Measurements from ENCODE around the gene PTX3.

Gene PTX3

GRCh38 chr3:157405457-157405856 lies 31.2 kb upstream of the PTX3 start:
- Histone ChIP-seq H3K4me1 (ENCODE audit: insufficient read depth, low read length, poor library complexity, severe bottlenecking) (no peaks in the 10 kb centered on the region), H3K4me2 (ENCODE audit: low read depth, low read length, poor library complexity, severe bottlenecking) (no peak overlapping the region), H3K9ac (ENCODE audit: low read depth, low read length, poor library complexity, severe bottlenecking) (no peak overlapping the region), H3K4me3 (ENCODE audit: low read length, poor library complexity, severe bottlenecking) (no peak overlapping the region), H2AFZ (ENCODE audit: low read length) (no peak overlapping the region), H3K79me2 (ENCODE audit: insufficient read depth, low read length) (no peaks in the 10 kb centered on the region), H3K9me2 (replicated peaks; ENCODE audit: low read depth, low read length) (no peaks in the 10 kb centered on the region), H3K36me3 (ENCODE audit: insufficient read depth, low read length) (no peaks in the 10 kb centered on the region), H3F3A (ENCODE audit: low read depth) (no peaks in the 10 kb centered on the region), H3K27me3 (ENCODE audit: insufficient read depth, low read length, poor library complexity, severe bottlenecking) (no peaks in the 10 kb centered on the region), H3K9me3 (ENCODE audit: insufficient read depth, low read depth, low read length) (no peaks in the 10 kb centered on the region), H4K20me1 (ENCODE audit: insufficient read depth, low read length, poor library complexity, severe bottlenecking) (no peaks in the 10 kb centered on the region)
- no peak for TF ChIP-seq EZH2phosphoT487 (IDR thresholded peaks at IDR 0.05; ENCODE audit: borderline replicate concordance)

GRCh38 chr3:157406394-157406793 lies 30.3 kb upstream of the PTX3 start:
- no peaks in the 10 kb centered on the region for H3K9me2 ChIP-seq (replicated peaks; ENCODE audit: low read depth, low read length)
- no peaks in the 10 kb centered on the region for H3K36me3 ChIP-seq (ENCODE audit: insufficient read depth, low read length)
- no peak overlapping the region for H3K9ac ChIP-seq (ENCODE audit: low read depth, low read length, poor library complexity, severe bottlenecking)
- H3F3A ChIP-seq (ENCODE audit: low read depth) = no peaks in the 10 kb centered on the region
- H3K27me3 ChIP-seq (ENCODE audit: insufficient read depth, low read length, poor library complexity, severe bottlenecking) = no peaks in the 10 kb centered on the region
- no peaks in the 10 kb centered on the region for H3K79me2 ChIP-seq (ENCODE audit: insufficient read depth, low read length)
- no peaks in the 10 kb centered on the region for H3K9me3 ChIP-seq (ENCODE audit: insufficient read depth, low read depth, low read length)
- H3K4me3 ChIP-seq (ENCODE audit: low read length, poor library complexity, severe bottlenecking) = no peak overlapping the region
- no peaks in the 10 kb centered on the region for H4K20me1 ChIP-seq (ENCODE audit: insufficient read depth, low read length, poor library complexity, severe bottlenecking)
- H3K4me1 ChIP-seq (ENCODE audit: insufficient read depth, low read length, poor library complexity, severe bottlenecking) = no peaks in the 10 kb centered on the region
- H3K4me2 ChIP-seq (ENCODE audit: low read depth, low read length, poor library complexity, severe bottlenecking) = no peak overlapping the region
- no peak for TF ChIP-seq EZH2phosphoT487 (IDR thresholded peaks at IDR 0.05; ENCODE audit: borderline replicate concordance)
- TF ChIP-seq CTCF (conservative IDR thresholded peaks at IDR 0.05; ENCODE audit: low read length) = no peak
- H2AFZ ChIP-seq (ENCODE audit: low read length) = no peak overlapping the region

GRCh38 chr3:157407769-157408168 lies 28.9 kb upstream of the PTX3 start:
- Histone ChIP-seq H3K9me2 (replicated peaks; ENCODE audit: low read depth, low read length) (no peaks in the 10 kb centered on the region), H3K36me3 (ENCODE audit: insufficient read depth, low read length) (no peaks in the 10 kb centered on the region), H3K9ac (ENCODE audit: low read depth, low read length, poor library complexity, severe bottlenecking) (no peak overlapping the region), H3K79me2 (ENCODE audit: insufficient read depth, low read length) (no peaks in the 10 kb centered on the region), H3F3A (ENCODE audit: low read depth) (no peaks in the 10 kb centered on the region), H4K20me1 (ENCODE audit: insufficient read depth, low read length, poor library complexity, severe bottlenecking) (no peaks in the 10 kb centered on the region), H3K9me3 (ENCODE audit: insufficient read depth, low read depth, low read length) (no peaks in the 10 kb centered on the region), H3K27me3 (ENCODE audit: insufficient read depth, low read length, poor library complexity, severe bottlenecking) (no peaks in the 10 kb centered on the region), H3K4me3 (ENCODE audit: low read length, poor library complexity, severe bottlenecking) (no peak overlapping the region), H2AFZ (ENCODE audit: low read length) (no peak overlapping the region), H3K4me2 (ENCODE audit: low read depth, low read length, poor library complexity, severe bottlenecking) (no peak overlapping the region), H3K4me1 (ENCODE audit: insufficient read depth, low read length, poor library complexity, severe bottlenecking) (no peaks in the 10 kb centered on the region)
- TF ChIP-seq CTCF (conservative IDR thresholded peaks at IDR 0.05; ENCODE audit: low read length) (no peak), EZH2phosphoT487 (IDR thresholded peaks at IDR 0.05; ENCODE audit: borderline replicate concordance) (no peak)

- no peaks in the 10 kb centered on the region for H3K9me3 ChIP-seq (ENCODE audit: insufficient read depth, low read depth, low read length)
- H2AFZ ChIP-seq (ENCODE audit: low read length) = no peak overlapping the region
- no peak overlapping the region for H3K4me3 ChIP-seq (ENCODE audit: low read length, poor library complexity, severe bottlenecking)
- H4K20me1 ChIP-seq (ENCODE audit: insufficient read depth, low read length, poor library complexity, severe bottlenecking) = no peaks in the 10 kb centered on the region
- H3K36me3 ChIP-seq (ENCODE audit: insufficient read depth, low read length) = no peaks in the 10 kb centered on the region
- no peak overlapping the region for H3K4me2 ChIP-seq (ENCODE audit: low read depth, low read length, poor library complexity, severe bottlenecking)
- no peaks in the 10 kb centered on the region for H3K4me1 ChIP-seq (ENCODE audit: insufficient read depth, low read length, poor library complexity, severe bottlenecking)
- H3K27me3 ChIP-seq (ENCODE audit: insufficient read depth, low read length, poor library complexity, severe bottlenecking) = no peaks in the 10 kb centered on the region
- no peaks in the 10 kb centered on the region for H3K79me2 ChIP-seq (ENCODE audit: insufficient read depth, low read length)
- TF ChIP-seq CTCF (conservative IDR thresholded peaks at IDR 0.05; ENCODE audit: low read length) (no peak), EZH2phosphoT487 (IDR thresholded peaks at IDR 0.05; ENCODE audit: borderline replicate concordance) (no peak)
- H3F3A ChIP-seq (ENCODE audit: low read depth) = no peaks in the 10 kb centered on the region
- H3K9me2 ChIP-seq (replicated peaks; ENCODE audit: low read depth, low read length) = no peaks in the 10 kb centered on the region
- H3K9ac ChIP-seq (ENCODE audit: low read depth, low read length, poor library complexity, severe bottlenecking) = no peak overlapping the region
Measured at GRCh38 chr3:157408499-157409149, 28.0 kb upstream of the PTX3 start.
